ENCODE data around the gene RBM27. TPM values are rescaled to one million over a fixed set of nuclear protein-coding genes. Genes with fewer than 3 reads are reported as not detected.
"Not testable (repeated sequence)": the region's sequence is repeated elsewhere in the genome, so short reads cannot be mapped to it uniquely, and the experiment has no call there.

The RBM27 gene
- polyA plus RNA-seq, 3 donors = 3.0 to 6.9 (median 5.8) TPM

DNA sequence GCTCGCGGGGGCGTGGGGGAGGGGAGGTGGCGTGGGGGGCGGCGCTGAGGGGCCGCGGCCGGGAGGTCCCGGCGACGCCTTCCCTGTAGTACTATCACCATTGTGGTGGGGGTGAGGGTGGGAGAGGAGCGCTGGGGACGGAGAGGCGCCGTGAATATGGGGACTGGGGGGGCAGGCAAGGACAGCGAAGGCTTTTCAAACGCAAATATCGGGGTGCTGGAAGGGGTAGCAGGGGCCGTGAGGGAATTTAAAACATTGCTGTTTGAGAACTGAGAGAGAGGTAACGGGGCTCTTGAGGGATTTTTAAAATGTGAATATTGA lies 427 bp downstream of the RBM27 start:
- 0 to 1% (median 1%) methylated on average over 17 to 21 of the region's 21 CpGs for WGBS, 3 donors
- no peak overlapping the region for H3K27ac ChIP-seq (ENCODE audit: low read depth, low read length)

DNA sequence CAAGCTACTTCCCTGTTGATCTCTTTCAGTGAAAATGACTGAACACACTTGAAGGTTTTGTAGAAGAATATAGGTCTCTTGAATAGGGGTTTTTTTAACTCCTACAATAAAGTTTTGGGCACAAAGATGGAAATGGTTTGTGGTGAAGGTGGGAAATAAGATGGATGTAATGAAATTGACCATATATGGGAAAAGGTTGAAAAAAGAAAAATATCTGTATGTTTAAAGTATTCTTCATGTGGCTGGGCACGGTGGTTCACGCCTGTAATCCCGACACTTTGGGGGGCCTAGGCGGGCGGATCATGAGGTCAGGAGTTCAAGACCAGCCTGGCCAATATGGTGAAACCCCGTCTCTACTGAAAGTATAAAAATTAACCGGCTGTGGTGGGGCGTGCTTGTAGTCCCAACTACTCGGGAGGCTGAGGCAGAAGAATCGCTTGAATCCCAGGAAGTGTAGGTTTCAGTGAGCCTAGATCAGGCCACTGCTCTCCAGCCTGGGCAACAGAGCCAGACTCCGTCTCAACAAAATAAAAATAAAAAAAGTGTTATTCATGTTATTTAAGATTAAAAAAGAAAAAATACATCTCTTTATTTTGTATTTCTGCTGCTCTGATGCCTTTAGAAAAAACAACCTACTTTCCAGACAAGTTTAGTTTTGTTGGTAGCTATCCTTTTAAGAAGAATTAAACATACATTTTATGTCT lies 2.2 kb downstream of the RBM27 start:
- H3K27ac ChIP-seq (ENCODE audit: low read depth, low read length) = no peak overlapping the region
- 86 to 94% (median 86%) methylated on average over 11 of the region's 11 CpGs for WGBS, 3 donors

DNA sequence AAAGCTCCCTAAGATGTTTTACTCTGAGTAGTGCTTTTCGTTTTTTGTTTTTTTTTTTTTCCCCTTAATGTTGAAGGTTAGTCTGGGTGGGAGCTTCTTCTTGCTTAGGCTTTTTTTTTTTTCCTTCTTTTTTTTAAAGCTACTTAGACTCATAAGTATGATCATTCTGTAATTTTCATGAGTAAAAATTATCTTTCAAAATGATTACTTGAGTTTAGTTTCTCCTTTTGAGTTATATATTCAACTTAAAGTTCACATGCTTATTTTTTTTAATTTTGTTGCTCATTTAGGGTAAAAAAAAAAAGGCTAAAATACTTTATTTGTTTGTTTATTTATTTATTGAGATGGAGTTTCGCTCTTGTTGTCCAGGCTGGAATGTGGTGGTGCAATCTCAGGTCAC lies 2.9 kb downstream of the RBM27 start:
- WGBS, 3 donors = 62 to 72% (median 70%) methylated on average over 2 of the region's 2 CpGs
- no peak overlapping the region for H3K27ac ChIP-seq (ENCODE audit: low read depth, low read length)

DNA sequence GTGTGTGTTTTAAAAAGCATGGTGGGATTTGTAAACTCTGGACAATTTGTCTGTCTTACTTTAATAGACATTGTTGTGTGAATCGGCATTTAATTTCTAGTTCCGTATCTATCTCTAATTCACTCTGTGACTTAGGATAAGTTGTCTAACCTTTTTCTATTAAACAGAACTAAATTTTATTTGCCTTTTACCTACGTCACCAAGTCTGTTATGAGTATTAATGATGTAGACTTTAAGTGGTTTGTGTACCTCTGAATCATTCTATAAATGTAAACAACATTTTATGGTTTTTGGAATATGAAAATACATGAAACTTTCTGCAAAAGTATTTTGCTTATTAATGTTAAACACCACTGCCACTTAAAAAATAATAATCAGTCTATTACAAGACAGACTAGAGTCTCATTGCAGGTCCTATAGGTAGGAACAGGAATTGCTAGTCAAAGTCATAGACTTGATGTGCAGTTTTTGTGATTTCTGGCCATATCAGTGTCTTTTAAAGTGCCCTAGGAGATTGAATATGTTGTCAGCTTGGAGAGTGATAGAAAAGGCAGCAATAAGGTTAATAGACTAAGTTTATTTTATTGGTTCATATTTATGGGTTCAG lies 5.6 kb downstream of the RBM27 start:
- 77 to 92% (median 92%) methylated on average over 3 of the region's 3 CpGs for WGBS, 3 donors
- no peak overlapping the region for H3K27ac ChIP-seq (ENCODE audit: low read depth, low read length)

DNA sequence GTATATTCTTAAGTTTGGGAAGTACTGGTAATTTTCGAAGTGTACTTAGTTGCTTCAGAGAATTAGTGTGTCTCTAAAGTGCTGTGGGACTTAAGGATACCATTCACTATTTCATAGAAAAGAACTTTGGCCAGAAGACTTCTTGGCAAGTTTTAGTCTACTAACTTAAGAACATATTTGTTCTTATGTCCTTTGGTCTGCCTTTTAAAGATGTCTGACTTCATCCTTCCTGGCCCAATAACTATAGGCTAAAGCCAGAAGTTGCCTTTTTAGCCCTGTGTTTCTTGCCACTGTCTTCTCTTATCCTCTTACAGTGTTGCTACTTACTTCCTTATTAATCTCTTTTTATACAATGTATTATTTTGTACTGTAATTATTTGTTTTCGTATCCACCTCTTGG lies 6.3 kb downstream of the RBM27 start:
- no peak overlapping the region for H3K27ac ChIP-seq (ENCODE audit: low read depth, low read length)
- WGBS, 3 donors = 67 to 87% (median 84%) methylated on average over 2 of the region's 2 CpGs

DNA sequence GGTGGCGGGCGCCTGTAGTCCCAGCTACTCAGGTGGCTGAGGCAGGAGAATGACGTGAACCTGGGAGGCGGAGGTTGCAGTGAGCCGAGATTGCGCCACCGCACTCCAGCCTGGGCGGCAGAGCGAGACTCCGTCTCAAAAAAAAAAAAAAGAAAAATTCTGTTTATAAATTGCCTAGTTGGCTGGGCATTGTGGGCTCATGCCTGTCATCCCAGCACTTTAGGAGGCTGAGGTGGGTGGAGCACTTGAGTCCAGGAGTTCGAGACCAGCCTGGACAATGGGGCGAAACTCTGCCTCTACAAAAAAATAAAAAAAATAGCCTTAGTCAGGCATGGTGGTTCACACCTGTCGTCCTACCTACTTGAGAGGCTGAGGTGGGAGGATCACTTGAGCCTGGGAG lies 7.4 kb downstream of the RBM27 start:
- H3K27ac ChIP-seq (ENCODE audit: low read depth, low read length) = not testable (repeated sequence)
- 86 to 95% (median 95%) methylated on average over 12 to 13 of the region's 13 CpGs for WGBS, 3 donors

DNA sequence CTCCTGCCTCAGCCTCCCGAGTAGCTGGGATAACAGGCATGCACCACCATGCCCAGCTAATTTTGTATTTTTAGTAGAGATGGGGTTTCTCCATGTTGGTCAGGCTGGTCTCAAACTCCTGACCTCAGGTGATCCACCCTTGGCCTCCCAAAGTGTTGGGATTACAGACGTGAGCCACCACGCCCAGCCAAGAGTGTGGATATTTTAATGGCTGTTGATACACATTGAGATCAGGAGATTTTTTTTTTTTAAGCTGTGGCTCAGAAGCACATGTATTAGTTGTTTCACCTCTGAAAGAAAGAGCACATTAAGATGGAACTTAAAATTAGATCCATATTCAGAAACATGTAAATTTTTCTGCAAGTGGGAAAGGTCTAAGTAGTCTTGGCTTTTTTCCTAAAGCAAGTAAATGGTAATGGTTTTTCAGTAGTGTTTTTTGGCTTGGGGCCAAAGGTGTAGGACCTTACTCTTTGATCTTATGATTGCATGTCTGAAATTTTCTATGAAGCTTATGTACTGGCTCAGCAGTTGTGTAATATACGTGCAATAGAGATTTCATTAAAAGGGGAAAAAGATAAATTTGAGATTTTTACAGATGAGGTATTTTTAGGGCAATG lies 9.9 kb downstream of the RBM27 start:
- H3K27ac ChIP-seq (ENCODE audit: low read depth, low read length) = no peak overlapping the region
- 60 to 78% (median 72%) methylated on average over 4 of the region's 4 CpGs for WGBS, 3 donors

DNA sequence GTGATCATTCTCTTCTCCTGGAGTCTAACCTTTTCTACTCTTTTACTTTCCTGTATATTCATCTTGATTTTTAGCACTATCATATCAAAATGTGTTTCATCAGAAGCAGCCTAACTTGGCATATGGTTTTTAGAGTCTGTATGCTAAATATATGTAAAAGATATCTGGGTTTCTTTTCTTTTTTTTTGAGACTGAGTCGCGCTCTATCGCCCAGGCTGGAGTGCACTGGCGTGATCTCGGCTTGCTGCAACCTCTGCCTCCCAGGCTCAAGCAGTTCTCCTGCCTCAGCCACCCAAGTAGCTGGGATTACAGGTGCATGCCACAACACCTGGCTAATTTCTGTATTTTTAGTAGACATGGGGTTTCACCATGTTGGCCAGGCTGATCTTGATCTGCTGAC lies 11.5 kb downstream of the RBM27 start:
- not testable (repeated sequence) for H3K27ac ChIP-seq (ENCODE audit: low read depth, low read length)
- 95 to 99% (median 97%) methylated on average over 5 of the region's 5 CpGs for WGBS, 3 donors

DNA sequence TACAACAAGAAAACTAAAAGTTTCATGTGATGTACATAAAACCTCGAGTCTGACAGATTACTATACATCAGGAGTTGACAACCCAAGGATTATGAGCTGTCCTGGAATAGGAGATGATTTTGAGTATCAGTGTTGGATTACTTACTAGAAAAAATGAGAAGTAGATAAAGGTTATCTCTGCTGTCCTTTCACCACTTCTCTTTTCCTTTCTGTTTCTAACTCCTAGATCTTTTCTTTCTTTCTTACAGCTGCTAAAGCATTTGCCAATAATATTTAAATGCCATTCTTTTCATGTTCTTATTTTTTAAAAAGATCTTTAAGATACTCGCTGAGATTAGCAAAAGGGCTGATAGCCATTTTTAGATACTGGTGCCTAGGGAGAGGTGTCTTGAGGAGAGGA lies 14.8 kb downstream of the RBM27 start:
- no peak overlapping the region for H3K27ac ChIP-seq (ENCODE audit: low read depth, low read length)
- WGBS, 3 donors = 59 to 79% (median 72%) methylated on average over 2 of the region's 2 CpGs

DNA sequence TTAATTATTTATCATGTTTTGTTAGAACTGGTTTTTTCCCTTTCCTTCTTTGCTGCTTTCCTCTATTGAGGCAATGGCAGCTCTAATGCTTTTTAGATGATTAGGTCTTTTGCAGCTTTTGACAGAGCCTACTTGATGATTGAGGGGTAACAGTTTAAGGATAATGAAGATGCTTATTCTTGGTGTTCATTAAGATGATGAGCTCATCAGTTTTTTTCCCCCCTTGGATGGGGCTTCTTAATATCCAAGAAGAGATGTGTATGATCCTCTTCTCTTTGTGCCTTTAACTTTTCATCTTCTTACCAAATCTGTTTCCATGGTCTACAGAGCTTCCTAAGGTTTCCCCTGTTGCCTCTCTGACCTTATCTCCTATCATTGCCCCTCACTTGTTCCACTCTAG lies 15.8 kb downstream of the RBM27 start:
- H3K27ac ChIP-seq (ENCODE audit: low read depth, low read length) = no peak overlapping the region

DNA sequence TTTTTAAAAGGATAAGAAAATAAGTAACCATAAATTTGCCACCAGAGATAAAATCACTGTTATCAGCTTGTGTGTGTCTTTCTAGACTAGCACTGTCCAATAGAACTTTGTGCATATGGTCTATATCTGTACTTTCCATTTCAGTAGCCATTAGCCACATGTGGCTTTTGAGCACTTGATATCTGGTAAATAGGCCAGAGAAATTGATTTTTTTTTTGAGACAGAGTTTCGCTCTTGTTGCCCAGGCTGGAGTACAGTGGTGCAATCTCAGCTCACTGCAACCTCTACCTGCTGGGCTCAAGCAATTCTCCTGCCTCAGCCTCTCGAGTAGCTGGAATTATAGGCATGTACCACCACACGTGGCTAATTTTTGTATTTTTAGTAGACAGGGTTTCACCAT lies 17.8 kb downstream of the RBM27 start:
- WGBS, 3 donors = 86 to 92% (median 87%) methylated on average over 3 of the region's 3 CpGs

DNA sequence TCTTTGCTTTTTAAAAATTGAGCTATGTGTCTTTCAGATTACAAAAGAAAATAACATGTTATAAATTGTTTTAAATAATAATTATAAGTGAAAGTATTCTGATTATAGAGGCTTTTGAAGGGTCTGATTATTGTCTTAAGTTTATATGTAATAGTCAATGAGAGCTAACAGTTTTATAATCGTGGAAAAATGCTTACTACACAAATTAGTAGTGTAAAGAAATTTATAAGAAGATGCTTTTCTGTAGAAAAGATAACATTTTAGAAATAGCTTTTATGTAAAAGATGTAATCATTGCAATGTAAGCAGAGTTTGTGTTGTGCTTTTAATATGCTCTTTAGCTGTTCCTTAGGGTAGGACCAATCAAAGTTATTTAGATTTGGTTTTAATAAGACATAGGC lies 18.6 kb downstream of the RBM27 start:
- 91 to 96% (median 96%) methylated on average over 1 of the region's 1 CpG for WGBS, 3 donors
- H3K27ac ChIP-seq (ENCODE audit: low read depth, low read length) = no peak overlapping the region

More for the DNA sequence above, 17.8 kb downstream of the RBM27 start:
- no peak overlapping the region for H3K27ac ChIP-seq (ENCODE audit: low read depth, low read length)

DNA sequence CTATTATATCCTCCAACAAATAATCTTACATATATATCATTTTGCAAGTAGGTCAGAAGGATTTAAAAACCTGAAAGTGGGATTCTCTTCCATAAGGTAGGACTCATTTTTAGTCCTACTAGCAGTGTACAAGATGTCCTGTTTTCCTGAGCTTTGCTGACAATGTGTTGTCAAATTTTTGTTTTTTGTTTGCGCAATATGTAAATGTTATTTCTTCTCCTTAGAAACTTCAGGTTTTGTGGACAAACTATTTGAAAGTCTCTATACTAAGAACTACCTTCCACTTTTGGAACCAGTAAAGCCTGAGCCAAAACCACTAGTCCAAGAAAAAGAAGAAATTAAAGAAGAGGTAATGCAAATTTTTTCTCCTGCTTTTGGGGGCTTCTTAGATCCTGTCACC lies 19.8 kb downstream of the RBM27 start:
- 97 to 100% (median 98%) methylated on average over 1 of the region's 1 CpG for WGBS, 3 donors
- no peak overlapping the region for H3K27ac ChIP-seq (ENCODE audit: low read depth, low read length)

DNA sequence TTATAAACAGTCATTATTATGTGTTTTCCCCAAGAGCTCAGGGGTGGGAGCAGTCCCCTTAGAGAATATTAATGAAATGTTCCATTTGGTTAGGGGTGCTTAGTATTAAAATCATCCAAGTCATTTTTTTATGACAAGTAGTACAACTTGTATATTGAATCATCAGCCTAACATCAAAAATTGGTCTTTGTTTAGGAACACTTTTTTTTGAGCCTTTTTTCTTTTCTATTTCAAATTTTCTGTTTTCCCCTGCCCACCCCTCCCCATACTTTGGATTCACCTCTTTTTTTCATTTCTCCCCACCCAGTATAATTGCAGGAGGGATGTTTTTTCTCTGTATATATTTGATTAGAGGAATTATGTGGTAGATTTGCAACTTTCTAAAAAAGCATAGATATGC lies 25.8 kb downstream of the RBM27 start:
- no peak overlapping the region for H3K27ac ChIP-seq (ENCODE audit: low read depth, low read length)

DNA sequence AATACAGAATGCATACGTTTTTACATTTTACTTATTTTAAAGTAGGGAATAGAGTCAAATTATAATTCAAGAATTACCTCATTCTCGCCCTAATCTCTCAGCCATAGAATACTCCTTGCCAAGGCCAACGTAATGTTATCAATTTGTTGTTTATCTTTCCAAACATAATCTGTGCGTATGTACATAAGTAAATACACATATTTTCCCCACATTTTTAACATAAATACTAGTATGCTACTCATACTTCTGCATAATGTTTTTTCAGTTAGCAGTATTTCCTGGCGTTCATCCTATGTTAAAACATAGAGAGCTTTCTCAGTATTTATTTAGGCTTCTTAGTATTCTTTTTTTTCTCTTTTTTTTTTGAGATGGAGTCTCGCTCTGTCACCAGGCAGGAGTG lies 28.8 kb downstream of the RBM27 start:
- 58 to 97% (median 86%) methylated on average over 6 of the region's 6 CpGs for WGBS, 3 donors
- no peak overlapping the region for H3K27ac ChIP-seq (ENCODE audit: low read depth, low read length)

DNA sequence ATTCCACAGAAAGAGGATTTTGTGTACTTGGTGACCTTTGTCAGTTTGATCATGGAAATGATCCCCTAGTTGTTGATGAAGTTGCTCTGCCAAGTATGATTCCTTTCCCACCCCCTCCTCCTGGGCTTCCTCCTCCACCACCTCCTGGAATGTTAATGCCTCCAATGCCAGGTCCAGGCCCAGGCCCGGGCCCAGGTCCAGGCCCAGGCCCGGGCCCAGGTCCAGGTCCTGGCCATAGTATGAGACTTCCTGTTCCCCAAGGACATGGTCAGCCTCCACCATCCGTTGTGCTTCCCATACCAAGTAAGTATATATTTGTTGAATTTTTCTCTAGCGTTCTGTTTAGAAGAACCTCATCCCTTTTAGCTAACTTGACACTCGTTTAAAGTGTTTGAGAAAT lies 30.0 kb downstream of the RBM27 start:
- 40 to 77% (median 74%) methylated on average over 5 of the region's 5 CpGs for WGBS, 3 donors
- H3K27ac ChIP-seq (ENCODE audit: low read depth, low read length) = no peak overlapping the region

DNA sequence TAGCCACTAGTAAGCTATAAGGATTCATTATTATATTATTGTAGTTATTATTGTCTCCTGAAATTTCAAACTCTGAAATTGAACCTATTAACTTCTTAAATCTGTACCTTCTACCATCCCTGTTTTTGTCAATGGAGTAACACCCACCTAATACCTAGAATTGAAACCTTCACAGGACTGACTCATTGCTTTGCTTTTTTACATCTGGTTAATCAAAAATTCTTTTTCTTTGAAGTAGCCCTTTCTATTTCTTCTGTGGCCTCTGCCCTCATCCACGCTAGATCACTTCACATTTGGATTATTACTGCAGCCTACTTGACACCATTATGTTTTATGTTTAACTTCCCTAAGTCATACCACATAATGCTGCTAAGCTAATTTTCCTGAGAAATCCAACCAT lies 35.6 kb downstream of the RBM27 start:
- 47 to 96% (median 95%) methylated on average over 1 of the region's 1 CpG for WGBS, 3 donors
- H3K27ac ChIP-seq (ENCODE audit: low read depth, low read length) = no peak overlapping the region

DNA sequence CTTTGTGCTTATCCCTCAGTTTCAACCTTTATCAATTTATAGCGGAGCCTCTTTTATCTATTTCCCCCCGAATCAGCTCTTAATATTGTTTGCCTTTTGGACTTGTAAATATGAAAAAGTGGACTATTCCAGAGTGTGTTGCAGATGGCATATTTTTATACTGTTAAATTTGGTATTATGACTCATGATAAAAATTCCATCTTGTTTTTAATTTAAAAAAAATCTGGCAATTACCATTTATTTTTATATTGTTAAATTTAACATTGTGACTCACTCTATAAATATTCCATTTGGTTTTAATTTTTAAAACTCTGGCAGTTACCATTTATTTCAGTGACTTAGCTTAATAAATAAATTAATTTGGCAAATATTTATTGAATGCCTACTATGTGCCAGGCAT lies 37.5 kb downstream of the RBM27 start:
- WGBS, 3 donors = 70 to 90% (median 85%) methylated on average over 2 of the region's 2 CpGs
- no peak overlapping the region for H3K27ac ChIP-seq (ENCODE audit: low read depth, low read length)

DNA sequence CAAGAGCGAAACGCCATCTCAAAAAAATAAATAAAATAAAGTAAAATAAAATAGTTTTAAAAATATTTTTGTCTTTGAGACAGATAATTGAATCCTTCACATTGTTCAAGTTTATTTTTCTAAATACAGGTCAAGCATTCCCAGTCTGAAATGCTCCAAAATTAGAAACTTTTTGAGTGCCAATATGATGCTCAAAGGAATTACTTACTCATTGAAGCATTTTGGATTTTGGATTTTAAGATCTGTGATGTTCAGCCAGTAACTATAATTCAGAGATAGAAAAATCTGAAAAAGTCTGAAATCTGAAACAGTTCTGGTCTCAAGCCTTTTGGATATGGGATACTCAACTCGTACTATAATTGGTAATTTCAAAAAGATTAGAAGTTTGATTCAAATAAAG lies 39.8 kb downstream of the RBM27 start:
- 83 to 94% (median 89%) methylated on average over 3 of the region's 3 CpGs for WGBS, 3 donors
- H3K27ac ChIP-seq (ENCODE audit: low read depth, low read length) = no peak overlapping the region

DNA sequence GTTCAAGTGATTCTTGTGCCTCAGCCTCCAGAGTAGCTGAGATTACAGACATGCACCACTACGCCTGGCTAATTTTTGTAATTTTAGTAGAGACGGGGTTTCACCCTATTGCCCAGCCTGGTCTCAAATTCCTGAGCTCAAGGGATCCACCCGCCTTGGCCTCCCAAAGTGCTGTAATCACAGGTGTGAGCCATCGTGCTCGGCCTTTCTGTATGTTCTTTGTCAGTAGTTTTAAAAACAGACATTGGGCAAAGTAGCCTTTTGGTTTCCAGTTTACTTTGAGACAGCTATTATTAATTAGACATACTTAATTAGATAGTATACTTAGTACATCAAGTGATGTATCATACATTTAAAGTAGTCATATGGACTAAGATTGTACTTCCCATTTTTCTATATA lies 45.2 kb downstream of the RBM27 start:
- no peak overlapping the region for H3K27ac ChIP-seq (ENCODE audit: low read depth, low read length)
- 94 to 96% (median 95%) methylated on average over 5 of the region's 5 CpGs for whole genome bisulfite sequencing, 3 donors
